Cerebellar cortex (tissue), 1 donor: Measurements from ENCODE around the gene TMIGD2.
"Not testable (repeated sequence)": the region's sequence is repeated elsewhere in the genome, so short reads cannot be mapped to it uniquely, and the experiment has no call there.

Source experiments
- DNase-seq: peaks from one replicate; pipeline ENCODE4 v3.0.0-alpha.2; 2015; ENCODE audit warnings: low spot score

Gene TMIGD2

GRCh38 chr19:4297901-4298809 is 4.0 kb downstream of the TMIGD2 start:
- no peak for DNase-seq

DNA sequence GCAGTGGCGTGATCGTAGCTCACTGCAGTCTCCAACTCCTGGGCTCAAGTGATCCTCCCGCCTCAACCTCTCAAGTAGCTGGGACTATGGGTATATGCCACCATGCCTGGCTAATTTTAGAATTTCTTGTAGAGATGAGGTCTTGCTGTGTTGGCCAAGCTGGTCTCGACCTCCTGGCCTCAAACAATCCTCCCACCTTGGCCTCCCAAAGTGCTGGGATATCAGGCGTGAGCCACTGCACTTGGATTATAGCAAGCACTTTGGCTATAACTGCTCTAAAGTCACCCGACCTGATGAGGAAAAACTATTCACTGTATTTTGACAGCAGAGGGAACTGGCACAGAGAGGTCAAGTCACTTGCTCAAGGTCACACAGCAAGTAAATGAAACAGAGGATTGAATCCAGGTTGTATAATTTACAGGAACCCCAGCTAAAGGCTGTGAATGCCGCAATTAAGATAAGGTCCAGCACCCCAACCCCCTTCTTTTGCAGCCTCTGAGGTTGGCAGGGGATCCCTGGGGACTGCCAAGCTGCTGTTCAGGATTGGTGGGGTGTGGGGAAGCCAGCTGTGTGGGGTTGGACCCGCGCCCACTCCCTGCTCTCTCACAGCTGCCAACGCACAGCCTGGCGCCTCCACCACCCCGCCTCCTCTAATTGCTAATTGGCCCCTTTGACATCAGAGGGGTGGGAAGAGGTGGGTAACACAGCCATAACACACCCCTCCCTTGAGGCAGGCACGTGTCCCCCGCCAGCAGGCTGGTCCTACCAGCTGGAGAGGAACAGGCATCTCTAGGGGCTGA is 6.0 kb downstream of the TMIGD2 start:
- DNase-seq, result no peak

DNA sequence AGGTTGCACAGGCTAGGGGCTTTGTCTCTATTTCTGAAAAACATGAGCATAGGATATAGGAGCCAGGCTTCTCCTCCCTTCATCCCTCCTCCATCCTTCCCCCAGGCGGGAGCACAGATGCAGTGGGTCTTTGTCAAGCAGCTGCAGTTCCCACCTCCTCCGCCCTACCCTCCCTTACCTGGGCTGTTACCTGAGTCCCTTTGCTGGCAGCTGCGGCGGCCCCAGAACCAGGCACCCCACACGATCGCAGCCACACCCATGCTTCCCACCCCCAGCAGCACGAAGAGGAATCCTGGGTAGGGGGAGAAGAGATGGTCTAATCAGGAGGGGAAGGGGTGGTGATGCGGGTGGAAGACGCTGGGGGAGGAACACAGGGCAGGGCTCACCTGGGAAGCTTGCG is 7.8 kb downstream of the TMIGD2 start:
- no peak for DNase-seq

DNA sequence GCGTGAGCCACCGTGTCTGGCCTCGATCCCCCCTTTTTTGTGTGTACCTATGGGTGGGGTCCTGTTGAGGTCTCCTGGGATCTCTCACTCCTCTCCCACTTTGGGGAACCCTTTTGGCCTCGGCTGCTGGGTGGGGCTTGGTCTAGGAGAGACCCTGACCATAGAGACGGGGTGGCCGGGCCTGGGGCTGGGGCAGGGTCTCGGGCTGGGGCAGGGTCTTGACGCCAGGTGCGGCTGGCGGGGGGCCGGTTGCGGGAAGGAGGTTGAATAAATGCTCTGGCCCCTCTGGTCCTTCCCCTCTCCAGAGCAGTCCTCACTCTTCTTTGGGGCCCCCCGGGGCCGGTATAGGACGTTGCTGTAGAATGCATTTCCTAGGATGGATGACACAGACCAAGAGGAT is 9.7 kb downstream of the TMIGD2 start:
- no peak for DNase-seq

GRCh38 chr19:4291184-4291732 is 10.9 kb downstream of the TMIGD2 start:
- no peak for DNase-seq

- DNase-seq, result no peak
Observed at GRCh38 chr19:4288091-4288777, 14.0 kb downstream of the TMIGD2 start.

GRCh38 chr19:4286141-4286540 is 16.0 kb downstream of the TMIGD2 start:
- not testable (repeated sequence) for DNase-seq

GRCh38 chr19:4284974-4285373 is 17.2 kb downstream of the TMIGD2 start:
- no peak for DNase-seq

DNA sequence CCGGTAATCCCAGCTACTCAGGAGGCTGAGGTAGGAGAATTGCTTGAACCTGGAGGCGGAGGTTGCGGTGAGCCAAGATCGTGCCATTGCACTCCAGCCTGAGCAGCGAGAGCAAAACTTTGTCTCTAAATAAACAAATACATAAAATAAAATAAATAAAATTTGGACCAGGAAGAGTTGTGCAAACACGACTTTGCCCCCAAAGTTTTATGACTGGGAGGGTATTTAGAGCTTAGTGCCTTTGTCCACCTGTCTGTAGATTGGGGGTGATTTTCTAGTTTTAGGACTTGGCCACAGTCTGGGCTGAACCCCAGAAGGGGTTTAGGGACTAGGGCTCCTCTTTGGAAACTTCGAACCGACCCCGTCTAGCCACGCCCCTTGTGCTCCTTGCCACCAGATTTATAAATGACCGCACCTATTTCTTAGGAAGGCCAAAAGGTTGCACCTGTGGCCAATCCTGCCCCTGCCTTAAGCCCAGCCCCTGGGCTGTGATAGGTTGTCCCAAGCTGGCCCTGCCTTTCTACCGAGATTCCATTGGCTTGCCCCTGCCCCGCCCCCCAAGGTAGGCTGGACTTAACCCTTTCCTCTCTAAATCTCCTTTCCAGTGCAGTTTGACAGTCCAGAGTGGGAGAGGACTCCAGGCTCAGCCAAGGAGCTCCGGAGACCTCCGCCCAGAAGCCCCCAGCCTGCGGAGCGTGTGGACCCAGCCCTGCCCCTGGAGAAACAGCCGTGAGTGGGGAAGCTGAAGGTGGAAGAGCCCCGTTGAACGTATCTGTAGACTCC is 17.8 kb downstream of the TMIGD2 start:
- peak; percentile 56 for DNase-seq

DNA sequence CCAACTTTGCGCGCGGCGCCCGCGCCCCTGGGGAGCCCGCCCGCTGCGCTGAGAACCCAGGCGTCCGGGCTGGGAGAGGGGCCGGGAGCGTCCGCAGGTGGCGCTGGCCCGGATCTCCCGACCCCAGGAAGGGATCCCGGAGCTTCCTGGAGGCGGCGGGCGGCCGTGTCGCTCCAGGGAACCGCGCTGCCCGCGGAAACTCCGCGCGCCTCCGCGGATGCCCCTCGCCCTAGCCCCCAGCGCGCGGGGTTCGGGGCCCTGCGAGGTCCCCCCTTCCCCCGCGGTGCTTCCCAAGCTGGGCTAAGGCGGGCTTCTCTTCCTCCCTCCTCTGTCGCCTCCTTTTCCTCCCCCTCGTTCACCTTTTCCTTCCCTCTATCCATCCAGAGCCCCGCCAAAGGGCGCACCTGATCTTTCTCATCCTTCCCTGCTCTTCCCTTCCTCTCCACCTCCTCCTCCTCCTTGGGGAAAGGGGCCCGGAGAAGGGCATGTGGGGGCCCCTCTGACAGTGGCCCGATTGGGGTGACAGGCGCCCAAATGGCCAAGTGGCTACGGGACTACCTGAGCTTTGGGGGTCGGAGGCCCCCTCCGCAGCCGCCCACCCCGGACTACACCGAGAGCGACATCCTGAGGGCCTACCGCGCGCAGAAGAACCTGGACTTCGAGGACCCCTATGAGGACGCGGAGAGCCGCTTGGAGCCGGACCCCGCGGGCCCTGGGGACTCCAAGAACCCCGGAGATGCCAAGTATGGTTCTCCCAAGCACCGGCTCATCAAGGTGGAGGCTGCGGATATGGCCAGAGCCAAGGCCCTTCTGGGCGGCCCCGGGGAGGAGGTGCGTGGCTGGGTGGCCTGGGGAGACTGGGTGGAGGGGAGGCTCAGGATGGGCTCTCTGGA is 22.4 kb downstream of the TMIGD2 start:
- DNase-seq, result no peak

DNA sequence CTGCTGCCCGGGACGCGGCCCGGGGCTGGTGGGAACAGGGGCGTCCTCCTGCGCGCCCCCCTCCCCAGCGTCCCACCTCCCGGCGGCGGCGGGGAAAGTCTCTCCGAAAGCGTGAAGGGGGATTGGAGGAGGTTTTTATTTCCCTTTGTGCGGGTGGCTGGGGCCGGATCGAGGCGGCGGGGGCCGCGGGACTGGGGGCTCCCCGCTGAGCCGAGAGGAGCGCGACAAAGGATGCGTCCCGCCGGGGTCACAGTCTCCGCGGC is 23.0 kb downstream of the TMIGD2 start:
- no peak for DNase-seq

- DNase-seq, result no peak
Observed at GRCh38 chr19:4278419-4279266, 23.5 kb downstream of the TMIGD2 start, which contains the start of gene SHD. SHD (plus strand) TSS chr19:4279266; CDS start chr19:4280064, 798 bp downstream.

- DNase-seq, result no peak
Observed at GRCh38 chr19:4278010-4278409, 24.2 kb downstream of the TMIGD2 start.

GRCh38 chr19:4277191-4277696 is 24.9 kb downstream of the TMIGD2 start:
- DNase-seq, result no peak

DNA sequence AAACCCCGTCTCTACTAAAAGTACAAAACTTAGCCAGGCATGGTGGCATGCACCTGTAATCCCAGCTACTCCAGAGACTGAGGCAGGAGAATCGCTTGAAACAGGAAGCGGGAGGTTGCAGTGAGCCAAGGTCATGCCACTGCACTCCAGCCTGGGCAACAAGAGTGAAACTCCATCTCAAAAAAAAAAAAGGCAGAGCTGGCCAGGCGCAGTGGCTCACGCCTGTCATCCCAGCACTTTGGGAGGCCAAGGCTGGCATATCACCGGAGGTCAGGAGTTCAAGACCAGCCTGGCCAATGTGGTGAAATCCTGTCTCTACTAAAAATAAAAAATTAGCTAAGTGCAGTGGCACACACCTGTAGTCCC is 27.9 kb downstream of the TMIGD2 start:
- not testable (repeated sequence) for DNase-seq

DNA sequence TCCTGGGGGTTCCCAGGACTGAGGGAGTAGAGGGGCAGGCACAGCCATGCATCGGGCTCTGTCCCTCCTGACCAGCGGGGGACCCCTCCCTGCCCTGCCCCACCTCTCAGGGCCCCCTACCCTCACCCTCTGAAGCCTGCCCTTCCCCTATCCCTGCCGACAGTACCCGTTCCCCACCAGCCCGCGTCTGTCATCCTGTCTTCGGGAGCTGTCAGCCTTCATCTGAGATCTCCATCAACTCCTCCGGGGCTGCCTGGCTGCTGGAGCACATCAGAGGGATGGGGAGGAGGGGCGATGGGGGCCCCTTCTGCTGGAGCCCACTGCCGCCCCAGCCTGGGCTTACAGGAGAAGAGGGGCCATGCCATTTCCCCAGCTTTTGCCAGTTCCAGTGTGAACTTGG is 29.3 kb downstream of the TMIGD2 start:
- DNase-seq, result no peak

DNA sequence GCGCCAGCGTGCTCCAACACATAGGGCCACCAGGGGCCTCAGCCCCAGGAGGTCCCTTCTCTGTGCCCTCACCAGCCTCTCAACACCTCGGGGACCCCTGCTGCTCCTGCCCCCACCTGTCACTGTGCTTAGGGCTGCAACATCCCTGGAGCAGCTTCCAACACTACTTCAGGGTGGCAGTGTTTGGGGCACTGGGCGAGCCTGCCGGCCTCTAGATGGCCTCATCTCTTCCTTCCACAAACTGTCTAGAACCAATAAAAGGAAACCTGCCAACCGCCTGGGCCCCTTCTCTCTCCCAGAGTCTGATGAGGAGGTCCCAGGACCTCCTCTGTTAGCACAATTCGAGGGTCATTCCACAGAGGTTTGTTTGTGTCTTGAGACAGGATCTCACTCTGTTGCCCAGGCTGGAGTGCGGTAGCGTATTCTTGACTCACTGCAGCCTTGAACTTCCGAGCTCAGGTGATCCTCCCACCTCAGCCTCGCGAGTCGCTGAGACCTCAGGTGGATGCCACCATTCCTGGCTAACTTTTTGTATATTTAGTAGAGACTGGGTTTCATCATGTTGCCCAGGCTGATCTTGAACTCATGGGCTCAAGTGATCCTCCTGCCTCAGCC is 33.3 kb downstream of the TMIGD2 start:
- no peak for DNase-seq

DNA sequence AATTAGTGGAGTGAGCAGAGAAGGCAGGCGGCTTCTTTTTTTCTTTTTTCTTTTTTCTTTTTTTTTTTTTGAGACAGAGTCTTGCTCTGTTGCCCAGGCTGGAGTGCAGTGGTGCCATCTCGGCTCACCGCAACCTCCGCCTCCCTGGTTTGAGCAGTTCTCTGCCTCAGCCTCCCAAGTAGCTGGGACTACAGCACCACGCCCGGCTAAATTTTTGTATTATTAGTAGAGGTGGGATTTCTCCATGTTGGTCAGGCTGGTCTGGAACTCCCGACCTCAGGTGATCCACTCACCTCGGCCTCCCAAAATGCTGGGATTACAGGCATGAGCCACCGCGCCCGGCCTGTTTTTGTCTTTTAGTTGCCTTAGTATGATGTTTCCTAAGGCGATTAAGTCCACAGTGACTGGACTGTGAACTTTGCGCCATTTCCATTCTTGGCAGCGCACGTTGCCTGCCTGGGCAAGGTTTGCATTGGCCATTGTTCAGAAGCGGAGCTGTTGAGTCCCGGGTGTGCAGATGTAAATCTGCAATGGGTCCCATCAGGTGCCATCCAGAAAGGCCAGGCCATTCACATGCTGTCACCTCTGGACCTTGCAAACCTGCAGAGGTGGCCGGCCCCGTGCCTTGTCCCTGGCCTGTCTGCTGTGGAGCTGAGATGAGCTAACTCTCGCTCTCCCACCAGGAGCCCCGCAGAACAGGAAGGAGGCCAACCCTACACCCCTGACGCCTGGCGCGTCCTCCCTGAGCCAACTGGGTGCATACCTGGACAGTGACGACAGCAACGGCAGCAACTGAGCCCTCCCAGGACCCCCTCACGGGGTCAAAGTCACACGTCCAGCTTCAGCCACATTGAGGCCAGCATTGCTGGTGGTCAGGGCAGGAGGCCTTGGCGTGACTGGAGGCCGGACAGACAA is 34.0 kb downstream of the TMIGD2 start:
- DNase-seq, result no peak
